HEK293 (cell line): Measurements from ENCODE around the gene CEP112.

Source experiments
- CTCF ChIA-PET: fragments of 350-600 bp; formaldehyde crosslinking; extraction: SDS; loops from one replicate; lab custom pipeline; 2021; ENCODE audit warnings: antibody characterized with exemption; lab: Yijun Ruan, JAX
- POLR2A ChIA-PET: fragments of 300-600 bp; formaldehyde crosslinking; extraction: SDS; loops from one replicate; lab custom pipeline; 2020; ENCODE audit warnings: antibody characterized with exemption, inconsistent platforms; lab: Yijun Ruan, JAX
- H3K27ac ChIP-seq: fragments of 200-500 bp; sonication (Bioruptor generic); 2 replicates; pipeline ENCODE4 v1.5.1; 2014; ENCODE audit warnings: low read depth, low read length, control low read depth, inconsistent platforms; ENCODE audit errors: extremely low read depth
- H3K36me3 ChIP-seq, 2 experiments: fragments of 200-500 bp in 1 of 2; sonication (Bioruptor generic) in 1 of 2; 1 replicate in 1 of 2; 2 replicates in 1 of 2; pipeline ENCODE4 v1.5.1; 2014 to 2017; ENCODE audit warnings: inconsistent platforms in 2 of 2, low read length in 2 of 2; ENCODE audit not compliant: control insufficient read depth in 2 of 2, insufficient read depth in 1 of 2
- H3K4me1 ChIP-seq: fragments of 200-500 bp; sonication (Bioruptor generic); 2 replicates; pipeline ENCODE4 v1.5.1; 2014; ENCODE audit warnings: mild to moderate bottlenecking, low read length, inconsistent platforms; ENCODE audit not compliant: control insufficient read depth, insufficient read depth
- H3K4me3 ChIP-seq: 2 replicates; pipeline ENCODE4 v1.5.1; 2011; ENCODE audit warnings: low read depth, mild to moderate bottlenecking, control low read depth, low read length, moderate library complexity
- H3K9me3 ChIP-seq: fragments of 200-500 bp; sonication (Bioruptor generic); 2 replicates; pipeline ENCODE4 v1.5.1; 2014; ENCODE audit warnings: low read depth, low read length, inconsistent platforms; ENCODE audit not compliant: control insufficient read depth, insufficient read depth
- GFI1B ChIP-seq: fragments of 450-650 bp; formaldehyde crosslinking; IDR thresholded peaks from 2 replicates; pipeline ENCODE4 v1.5.1; 2016; ENCODE audit warnings: missing biosample characterization, missing genetic modification characterization
- HOXC10 ChIP-seq: sonication (generic); formaldehyde crosslinking; IDR thresholded peaks from 2 replicates; pipeline ENCODE4 v1.8.1; 2023; ENCODE audit warnings: mild to moderate bottlenecking, missing genetic modification reagents
- IKZF3 ChIP-seq: fragments of 450-650 bp; IDR thresholded peaks from 2 replicates; pipeline ENCODE4 v1.5.0; 2018; ENCODE audit warnings: missing biosample characterization, mild to moderate bottlenecking, missing genetic modification characterization, moderate library complexity
- KLF16 ChIP-seq: fragments of 450-650 bp; formaldehyde crosslinking; IDR thresholded peaks from 2 replicates; pipeline ENCODE4 v1.5.1; 2017; ENCODE audit warnings: missing biosample characterization, missing genetic modification characterization
- YY1 ChIP-seq: fragments of 450-650 bp; formaldehyde crosslinking; IDR thresholded peaks from 2 replicates; pipeline ENCODE4 v1.5.1; 2018; ENCODE audit warnings: missing biosample characterization, missing genetic modification characterization
- ZNF10 ChIP-seq: fragments of 450-650 bp; formaldehyde crosslinking; IDR thresholded peaks from 2 replicates; pipeline ENCODE4 v1.5.1; 2017; ENCODE audit warnings: missing biosample characterization, missing genetic modification characterization
- ZNF132 ChIP-seq: fragments of 450-650 bp; formaldehyde crosslinking; IDR thresholded peaks from 2 replicates; pipeline ENCODE4 v1.5.1; 2017; ENCODE audit warnings: missing biosample characterization, missing genetic modification characterization, borderline replicate concordance
- ZNF146 ChIP-seq: fragments of 450-650 bp; formaldehyde crosslinking; IDR thresholded peaks from 2 replicates; pipeline ENCODE4 v1.5.1; 2016; ENCODE audit warnings: missing biosample characterization, missing genetic modification characterization
- ZNF148 ChIP-seq: fragments of 450-650 bp; formaldehyde crosslinking; IDR thresholded peaks from 2 replicates; pipeline ENCODE4 v1.5.0; 2017; ENCODE audit warnings: missing biosample characterization, missing genetic modification characterization, borderline replicate concordance
- ZNF211 ChIP-seq: fragments of 450-650 bp; formaldehyde crosslinking; IDR thresholded peaks from 2 replicates; pipeline ENCODE4 v1.5.1; 2016; ENCODE audit warnings: low read depth, missing biosample characterization, missing genetic modification characterization
- ZNF214 ChIP-seq: fragments of 450-650 bp; formaldehyde crosslinking; IDR thresholded peaks from 2 replicates; pipeline ENCODE4 v1.5.1; 2017; ENCODE audit warnings: missing biosample characterization, mild to moderate bottlenecking, missing genetic modification characterization, borderline replicate concordance
- ZNF311 ChIP-seq: fragments of 450-650 bp; formaldehyde crosslinking; IDR thresholded peaks from 2 replicates; pipeline ENCODE4 v1.5.1; 2017; ENCODE audit warnings: missing biosample characterization, missing genetic modification characterization, borderline replicate concordance
- ZNF362 ChIP-seq: fragments of 450-650 bp; formaldehyde crosslinking; IDR thresholded peaks from 2 replicates; pipeline ENCODE4 v1.5.1; 2016; ENCODE audit warnings: missing biosample characterization, missing genetic modification characterization
- ZNF37A ChIP-seq: fragments of 450-650 bp; IDR thresholded peaks from 2 replicates; pipeline ENCODE4 v1.5.1; 2018; ENCODE audit warnings: missing biosample characterization, missing genetic modification characterization
- ZNF416 ChIP-seq: fragments of 450-650 bp; formaldehyde crosslinking; IDR thresholded peaks from 2 replicates; pipeline ENCODE4 v1.5.1; 2016; ENCODE audit warnings: missing biosample characterization, missing genetic modification characterization
- ZNF433 ChIP-seq: fragments of 450-650 bp; formaldehyde crosslinking; IDR thresholded peaks from 2 replicates; pipeline ENCODE4 v1.5.1; 2016; ENCODE audit warnings: missing biosample characterization, missing genetic modification characterization, low read depth
- ZNF48 ChIP-seq: fragments of 450-650 bp; formaldehyde crosslinking; IDR thresholded peaks from 2 replicates; pipeline ENCODE4 v1.5.1; 2016; ENCODE audit warnings: missing biosample characterization, missing genetic modification characterization
- ZNF530 ChIP-seq: fragments of 450-650 bp; formaldehyde crosslinking; IDR thresholded peaks from 2 replicates; pipeline ENCODE4 v1.5.1; 2016; ENCODE audit warnings: low read depth, missing biosample characterization, missing genetic modification characterization
- ZNF548 ChIP-seq: fragments of 450-650 bp; formaldehyde crosslinking; IDR thresholded peaks from 2 replicates; pipeline ENCODE4 v1.5.1; 2016; ENCODE audit warnings: missing biosample characterization, missing genetic modification characterization
- ZNF585B ChIP-seq: fragments of 450-650 bp; formaldehyde crosslinking; IDR thresholded peaks from 2 replicates; pipeline ENCODE4 v1.5.1; 2016; ENCODE audit warnings: missing biosample characterization, missing genetic modification characterization
- ZNF596 ChIP-seq: fragments of 450-650 bp; IDR thresholded peaks from 2 replicates; pipeline ENCODE4 v1.5.0; 2018; ENCODE audit warnings: missing biosample characterization, mild to moderate bottlenecking, missing genetic modification characterization, moderate library complexity
- ZNF623 ChIP-seq: fragments of 450-650 bp; formaldehyde crosslinking; IDR thresholded peaks from 2 replicates; pipeline ENCODE4 v1.5.1; 2016; ENCODE audit warnings: missing biosample characterization, missing genetic modification characterization
- ZNF670 ChIP-seq: fragments of 450-650 bp; formaldehyde crosslinking; IDR thresholded peaks from 2 replicates; pipeline ENCODE4 v1.5.1; 2016; ENCODE audit warnings: missing biosample characterization, missing genetic modification characterization, low read depth
- ZNF692 ChIP-seq: fragments of 450-650 bp; formaldehyde crosslinking; IDR thresholded peaks from 2 replicates; pipeline ENCODE4 v1.5.1; 2016; ENCODE audit warnings: missing biosample characterization, missing genetic modification characterization

The CEP112 gene

GRCh38 chr17:66146394-66146793, 45.5 kb downstream of the CEP112 start:
- TF ChIP-seq ZNF548 (tag by site-specific recombination) (no peak), ZNF132 (tag by site-specific recombination) (no peak), ZNF48 (no peak), ZNF148 (tag by site-specific recombination) (no peak), ZNF596 (tag by site-specific recombination) (no peak), ZNF416 (tag by site-specific recombination) (no peak), ZNF530 (tag by site-specific recombination) (no peak), ZNF214 (tag by site-specific recombination) (no peak), ZNF146 (tag by site-specific recombination) (no peak), GFI1B (tag by site-specific recombination) (no peak)
- H3K9me3 ChIP-seq, result peaks cover under 1% of the 10 kb centered on the region; the same call in 1 of the 2 replicates
- H3K36me3 ChIP-seq, result peaks cover 6% of the 10 kb centered on the region in 2 experiments; a peak in 2 of 3 replicates
- POLR2A ChIA-PET, result no interaction called here
- no peaks in the 10 kb centered on the region for H3K4me1 ChIP-seq
- H3K4me3 ChIP-seq, result no peak overlapping the region
- CTCF ChIA-PET, result interaction anchor here (0.6 kb wide), 1 partner anchor 17 kb away, joined by 4 read pairs; no protein-coding TSS in a partner anchor
- no peak overlapping the region for H3K27ac ChIP-seq

- ChIA-PET CTCF (interaction anchor here (0.9 kb wide), 1 partner anchor 14 kb away, joined by 4 read pairs; no protein-coding TSS in a partner anchor), POLR2A (interaction anchor here (0.6 kb wide), 1 partner anchor 561 kb away, joined by 3 read pairs; no protein-coding TSS in a partner anchor)
- H3K36me3 ChIP-seq, result peaks cover 3 to 7% of the 10 kb centered on the region in 2 experiments; a peak in 2 of 3 replicates
- TF ChIP-seq ZNF692 (tag by site-specific recombination), result no peak
- no peak for TF ChIP-seq IKZF3 (tag by site-specific recombination)
- TF ChIP-seq ZNF623 (tag by site-specific recombination), result no peak
- no peak for TF ChIP-seq ZNF362 (tag by site-specific recombination)
- no peak for TF ChIP-seq ZNF433
- no peak for TF ChIP-seq HOXC10 (CRISPR knock-in tag)
- no peak for TF ChIP-seq KLF16 (tag by site-specific recombination)
- TF ChIP-seq ZNF37A (tag by site-specific recombination), result no peak
- no peak for TF ChIP-seq YY1 (tag by site-specific recombination)
- TF ChIP-seq ZNF211 (tag by site-specific recombination), result no peak
- no peak for TF ChIP-seq ZNF311 (tag by site-specific recombination)
- no peak for TF ChIP-seq ZNF585B (tag by site-specific recombination)
- TF ChIP-seq ZNF670 (tag by site-specific recombination), result no peak
- no peak for TF ChIP-seq ZNF10
- H3K9me3 ChIP-seq, result no peaks in the 10 kb centered on the region
- no peak overlapping the region for H3K4me3 ChIP-seq
- no peaks in the 10 kb centered on the region for H3K4me1 ChIP-seq
- H3K27ac ChIP-seq, result no peak overlapping the region
Observed at GRCh38 chr17:66143657-66144282, 48.2 kb downstream of the CEP112 start.
